ENCODE measurements around the gene SETD7. TPM values are rescaled to one million over a fixed set of nuclear protein-coding genes. Genes with fewer than 3 reads are reported as not detected.

Gene SETD7
- total RNA-seq, 1 donor from 2014 or later: 51.8 TPM

GRCh38 chr4:139525414-139525813 lies 30.6 kb downstream of the SETD7 start:
- peaks cover 24% of the 10 kb centered on the region for H3K4me1 ChIP-seq
- intact Hi-C loops (cut with DNase I): no loop called here
- TF ChIP-seq POLR2AphosphoS5 (IDR thresholded peaks at IDR 0.05; ENCODE audit: insufficient read depth in 1 of 2, low read depth in 1 of 2) (no peak), CTCF (IDR thresholded peaks at IDR 0.05) (no peak), POLR2A (IDR thresholded peaks at IDR 0.05) (no peak)
- H3K27me3 ChIP-seq: no peaks in the 10 kb centered on the region
- no peaks in the 10 kb centered on the region for H3K9me3 ChIP-seq
- peaks cover 0 to 54% of the 10 kb centered on the region in 2 donors for H3K36me3 ChIP-seq
- H3K4me3 ChIP-seq: no peak overlapping the region
- H3K27ac ChIP-seq: no peak overlapping the region
- DNase-seq (ENCODE audit: extremely low spot score in 2 of 2): no peak

- H3K27me3 ChIP-seq: no peaks in the 10 kb centered on the region
- no peak for DNase-seq (ENCODE audit: extremely low spot score in 2 of 2)
- no peaks in the 10 kb centered on the region for H3K9me3 ChIP-seq
- intact Hi-C loops (cut with DNase I): no loop called here
- no peak overlapping the region for H3K27ac ChIP-seq
- H3K4me1 ChIP-seq: peaks cover 23% of the 10 kb centered on the region
- H3K36me3 ChIP-seq: peaks cover 0 to 64% of the 10 kb centered on the region in 2 donors
- no peak overlapping the region for H3K4me3 ChIP-seq
- TF ChIP-seq CTCF (IDR thresholded peaks at IDR 0.05) (no peak), POLR2A (IDR thresholded peaks at IDR 0.05) (no peak), POLR2AphosphoS5 (IDR thresholded peaks at IDR 0.05; ENCODE audit: insufficient read depth in 1 of 2, low read depth in 1 of 2) (no peak)
Measured at GRCh38 chr4:139524062-139524631, 31.9 kb downstream of the SETD7 start.

- DNase-seq (ENCODE audit: extremely low spot score in 2 of 2): no peak
- Histone ChIP-seq H3K4me1 (peaks cover 14% of the 10 kb centered on the region), H3K27ac (no peak overlapping the region), H3K27me3 (no peaks in the 10 kb centered on the region), H3K36me3 (peaks cover 0 to 66% of the 10 kb centered on the region in 2 donors), H3K9me3 (no peaks in the 10 kb centered on the region), H3K4me3 (no peak overlapping the region)
- TF ChIP-seq CTCF (IDR thresholded peaks at IDR 0.05) (no peak), POLR2A (IDR thresholded peaks at IDR 0.05) (no peak), POLR2AphosphoS5 (IDR thresholded peaks at IDR 0.05; ENCODE audit: insufficient read depth in 1 of 2, low read depth in 1 of 2) (no peak)
- intact Hi-C loops (cut with DNase I): no loop called here
Measured at GRCh38 chr4:139523076-139523475, 32.9 kb downstream of the SETD7 start.

GRCh38 chr4:139522457-139522856 lies 33.6 kb downstream of the SETD7 start:
- Histone ChIP-seq H3K4me3 (no peak overlapping the region), H3K27ac (no peak overlapping the region), H3K27me3 (no peaks in the 10 kb centered on the region), H3K9me3 (no peaks in the 10 kb centered on the region), H3K36me3 (peaks cover 0 to 69% of the 10 kb centered on the region in 2 donors), H3K4me1 (peaks cover 14% of the 10 kb centered on the region)
- intact Hi-C loops (cut with DNase I): no loop called here
- DNase-seq (ENCODE audit: extremely low spot score in 2 of 2): no peak
- no peak for TF ChIP-seq POLR2AphosphoS5 (IDR thresholded peaks at IDR 0.05; ENCODE audit: insufficient read depth in 1 of 2, low read depth in 1 of 2)
- TF ChIP-seq CTCF (IDR thresholded peaks at IDR 0.05): no peak
- no peak for TF ChIP-seq POLR2A (IDR thresholded peaks at IDR 0.05)

- intact Hi-C loops (cut with DNase I): no loop called here
Measured at GRCh38 chr4:139521754-139522401, 34.1 kb downstream of the SETD7 start.

More at GRCh38 chr4:139521754-139522401, 34.1 kb downstream of the SETD7 start:
- H3K4me3 ChIP-seq: no peak overlapping the region
- no peaks in the 10 kb centered on the region for H3K27me3 ChIP-seq
- TF ChIP-seq POLR2AphosphoS5 (IDR thresholded peaks at IDR 0.05; ENCODE audit: insufficient read depth in 1 of 2, low read depth in 1 of 2) (no peak), CTCF (IDR thresholded peaks at IDR 0.05) (no peak), POLR2A (IDR thresholded peaks at IDR 0.05) (no peak)
- H3K9me3 ChIP-seq: no peaks in the 10 kb centered on the region
- H3K4me1 ChIP-seq: peaks cover 14% of the 10 kb centered on the region
- no peak overlapping the region for H3K27ac ChIP-seq
- peaks cover 0 to 70% of the 10 kb centered on the region in 2 donors for H3K36me3 ChIP-seq
- no peak for DNase-seq (ENCODE audit: extremely low spot score in 2 of 2)

Measured in vagina (tissue), 2 donors.